ENCODE measurements around the gene CAPN11. TPM values are rescaled to one million over a fixed set of nuclear protein-coding genes. Genes with fewer than 3 reads are reported as not detected.

CAPN11 gene
- total and polyA plus RNA-seq, 2 donors (not counting 3 experiments of a cell fraction or from before 2014, with no cell fraction given), result 1.4 to 1.7 TPM

DNA sequence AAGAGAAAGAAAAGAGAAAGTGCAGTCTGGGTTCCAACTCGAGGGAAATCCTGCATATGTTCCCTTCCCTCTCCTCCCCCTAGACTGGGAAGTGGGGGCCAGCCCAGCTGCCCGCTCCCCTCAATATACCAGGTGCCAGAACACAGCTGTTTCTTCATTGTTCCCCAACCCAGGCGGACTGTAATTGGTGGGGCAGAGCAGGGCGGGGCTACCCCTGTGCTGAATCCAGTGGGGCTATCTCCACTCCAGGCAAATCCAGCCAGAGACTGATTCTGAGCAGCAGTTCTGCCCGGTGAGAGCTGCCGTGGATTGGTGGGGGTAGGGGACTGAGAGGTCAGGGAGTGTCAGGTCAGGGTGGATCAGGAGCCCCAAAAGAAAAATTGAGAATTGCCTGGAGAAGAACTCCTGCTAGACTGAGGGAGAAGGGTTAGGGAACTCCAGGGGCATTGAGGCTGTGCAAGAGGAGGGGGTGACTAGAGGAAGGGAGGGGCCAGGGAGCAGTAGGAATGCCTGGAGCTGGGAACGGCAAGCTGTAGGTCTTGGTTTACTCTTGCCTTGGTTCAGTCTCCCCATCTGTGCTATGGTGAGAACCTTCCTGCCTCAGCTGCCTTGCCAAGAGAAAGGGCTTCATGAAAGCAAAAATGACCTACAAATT is 58.2 kb downstream of the CAPN11 start, which contains the start of gene MYMX:
Gene MYMX (plus strand): TSS at position 250 of the 655 bp plus-strand sequence. CDS start 546 bp downstream, outside the sequence.
- Histone ChIP-seq H3K36me3 (ENCODE audit: control insufficient read depth in 2 of 2, extremely low read depth in 1 of 2, insufficient read depth in 2 of 2, low read length in 2 of 2) (no peaks in the 10 kb centered on the region), H3K9ac (replicated peaks; ENCODE audit: extremely low read depth, insufficient read depth, low read length) (no peak within 1 kb of the TSS), H3K4me2 (ENCODE audit: insufficient read depth, low read length) (no peak within 1 kb of the TSS), H3K79me2 (ENCODE audit: control insufficient read depth, insufficient read depth, low read length) (peaks cover 10% of the 10 kb centered on the region), H3K4me3 (replicated peaks in 1 of 3; ENCODE audit: insufficient read depth in 1 of 3, low read depth in 1 of 3, low read length in 3 of 3) (no peak within 1 kb of the TSS), H3K4me1 (ENCODE audit: control insufficient read depth, extremely low read depth, insufficient read depth, low read length) (peaks cover 29% of the 10 kb centered on the region), H3K9me3 (replicated peaks; ENCODE audit: control insufficient read depth, insufficient read depth, low read length) (no peaks in the 10 kb centered on the region), H3K27me3 (ENCODE audit: control insufficient read depth in 2 of 2, insufficient read depth in 2 of 2, low read length in 2 of 2) (no peaks in the 10 kb centered on the region), H3K9me1 (replicated peaks; ENCODE audit: control insufficient read depth, extremely low read depth, insufficient read depth, low read length) (no peaks in the 10 kb centered on the region), H4K20me1 (replicated peaks; ENCODE audit: control insufficient read depth, extremely low read depth, insufficient read depth, low read length) (no peaks in the 10 kb centered on the region), H2AFZ (ENCODE audit: low read depth, low read length) (no peak within 1 kb of the TSS), H3K27ac (ENCODE audit: insufficient read depth, low read depth, low read length) (no peak within 1 kb of the TSS)
- intact Hi-C loops (cut with micrococcal nuclease) (no loop called here), dilution Hi-C loops (cut with MboI; ENCODE audit: extremely low pct_ligation_motif_present, low sequenced_read_pairs) (no loop called here)
- no peak for TF ChIP-seq EZH2 (IDR thresholded peaks at IDR 0.05; ENCODE audit: borderline replicate concordance, low read depth, low read length, severe bottlenecking)
- no peak for TF ChIP-seq POLR2AphosphoS5 (IDR thresholded peaks at IDR 0.05; ENCODE audit: insufficient read depth, low read depth, low read length)
- TF ChIP-seq FOS (IDR thresholded peaks at IDR 0.05; ENCODE audit: borderline replicate concordance, insufficient read depth, low read length), result no peak
- TF ChIP-seq MYC (IDR thresholded peaks at IDR 0.05; ENCODE audit: low read depth, low read length), result no peak
- TF ChIP-seq, protein P1, sequence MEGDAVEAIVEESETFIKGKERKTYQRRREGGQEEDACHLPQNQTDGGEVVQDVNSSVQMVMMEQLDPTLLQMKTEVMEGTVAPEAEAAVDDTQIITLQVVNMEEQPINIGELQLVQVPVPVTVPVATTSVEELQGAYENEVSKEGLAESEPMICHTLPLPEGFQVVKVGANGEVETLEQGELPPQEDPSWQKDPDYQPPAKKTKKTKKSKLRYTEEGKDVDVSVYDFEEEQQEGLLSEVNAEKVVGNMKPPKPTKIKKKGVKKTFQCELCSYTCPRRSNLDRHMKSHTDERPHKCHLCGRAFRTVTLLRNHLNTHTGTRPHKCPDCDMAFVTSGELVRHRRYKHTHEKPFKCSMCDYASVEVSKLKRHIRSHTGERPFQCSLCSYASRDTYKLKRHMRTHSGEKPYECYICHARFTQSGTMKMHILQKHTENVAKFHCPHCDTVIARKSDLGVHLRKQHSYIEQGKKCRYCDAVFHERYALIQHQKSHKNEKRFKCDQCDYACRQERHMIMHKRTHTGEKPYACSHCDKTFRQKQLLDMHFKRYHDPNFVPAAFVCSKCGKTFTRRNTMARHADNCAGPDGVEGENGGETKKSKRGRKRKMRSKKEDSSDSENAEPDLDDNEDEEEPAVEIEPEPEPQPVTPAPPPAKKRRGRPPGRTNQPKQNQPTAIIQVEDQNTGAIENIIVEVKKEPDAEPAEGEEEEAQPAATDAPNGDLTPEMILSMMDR (IDR thresholded peaks at IDR 0.05; ENCODE audit: extremely low read depth in 1 of 2, insufficient read depth in 1 of 2, low read depth in 1 of 2, low read length in 2 of 2), result no peak
- TF ChIP-seq JUN (IDR thresholded peaks at IDR 0.05; ENCODE audit: borderline replicate concordance, insufficient read depth, insufficient read length, low read depth), result no peak
- TF ChIP-seq GATA2 (IDR thresholded peaks at IDR 0.05; ENCODE audit: insufficient read depth, insufficient read length, low read depth, low read length), result no peak
- no peak for TF ChIP-seq POLR2A (IDR thresholded peaks at IDR 0.05; ENCODE audit: low read depth, low read length)
- TF ChIP-seq, protein P2, sequence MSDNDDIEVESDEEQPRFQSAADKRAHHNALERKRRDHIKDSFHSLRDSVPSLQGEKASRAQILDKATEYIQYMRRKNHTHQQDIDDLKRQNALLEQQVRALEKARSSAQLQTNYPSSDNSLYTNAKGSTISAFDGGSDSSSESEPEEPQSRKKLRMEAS (IDR thresholded peaks at IDR 0.05; ENCODE audit: insufficient read depth, insufficient read length), result no peak
- ChIA-PET POLR2A (interaction anchor here (0.7 kb wide), 1 partner anchor 30 kb away, joined by 3 read pairs; the partner anchor contains the start of gene HSP90AB1), CTCF (interaction anchor here (1.8 kb wide), 1 partner anchor 44 kb away, joined by 5 read pairs; no protein-coding TSS in a partner anchor)
- FAIRE-seq, result no peak
- BruUV-seq (replicated peaks), result no TSS peak
- DNase-seq (ENCODE audit: low read depth, low spot score), result no peak

Measured in endothelial cell of umbilical vein (primary cell).